ENCODE results near the gene HYAL2. TPM values are rescaled to one million over a fixed set of nuclear protein-coding genes. Genes with fewer than 3 reads are reported as not detected.
A peak's percentile ranks its signal among the peaks of the same experiment; 100 is the strongest.

The HYAL2 gene
- total RNA-seq, 2 experiments from 2014 or later = 7.7 to 19.7 TPM

GRCh38 chr3:50341537-50341936 is 19.0 kb upstream of the HYAL2 start:
- H3K9me3 ChIP-seq (ENCODE audit: low read length) = no peaks in the 10 kb centered on the region
- no peak for DNase-seq (ENCODE audit: low spot score)
- peaks cover 42% of the 10 kb centered on the region for H3K4me1 ChIP-seq (ENCODE audit: insufficient read depth, low read length, poor library complexity, severe bottlenecking)
- H3K4me2 ChIP-seq (ENCODE audit: low read length) = no peak overlapping the region
- intact Hi-C loops (cut with micrococcal nuclease; ENCODE audit: unreplicated experiment) = no loop called here
- no peak overlapping the region for H3K4me3 ChIP-seq (ENCODE audit: low read depth, low read length, poor library complexity, severe bottlenecking)
- H2AFZ ChIP-seq (ENCODE audit: low read length) = no peak overlapping the region; the same call in 1 of the 2 replicates
- no peak overlapping the region for H3K27ac ChIP-seq (ENCODE audit: low read depth, low read length, poor library complexity, severe bottlenecking)
- no TSS peak for BruUV-seq (replicated peaks)
- peaks cover 3% of the 10 kb centered on the region; the same call in 1 of the 2 replicates for H3K36me3 ChIP-seq (ENCODE audit: insufficient read depth, low read length)
- ChIA-PET POLR2A (no interaction called here), CTCF (ENCODE audit: unreplicated experiment) (no interaction called here)
- H3K79me2 ChIP-seq (ENCODE audit: insufficient read depth, low read depth, low read length) = peaks cover 11% of the 10 kb centered on the region
- no peaks in the 10 kb centered on the region for H3K9me2 ChIP-seq (ENCODE audit: insufficient read depth, low read length)
- no peaks in the 10 kb centered on the region; the same call in 1 of the 2 replicates for H4K20me1 ChIP-seq (ENCODE audit: insufficient read depth, low read length)
- TF ChIP-seq EZH2phosphoT487 (IDR thresholded peaks at IDR 0.05; ENCODE audit: borderline replicate concordance, low read depth, low read length) (no peak), CTCF (conservative IDR thresholded peaks at IDR 0.05; ENCODE audit: low read length) (no peak)

DNA sequence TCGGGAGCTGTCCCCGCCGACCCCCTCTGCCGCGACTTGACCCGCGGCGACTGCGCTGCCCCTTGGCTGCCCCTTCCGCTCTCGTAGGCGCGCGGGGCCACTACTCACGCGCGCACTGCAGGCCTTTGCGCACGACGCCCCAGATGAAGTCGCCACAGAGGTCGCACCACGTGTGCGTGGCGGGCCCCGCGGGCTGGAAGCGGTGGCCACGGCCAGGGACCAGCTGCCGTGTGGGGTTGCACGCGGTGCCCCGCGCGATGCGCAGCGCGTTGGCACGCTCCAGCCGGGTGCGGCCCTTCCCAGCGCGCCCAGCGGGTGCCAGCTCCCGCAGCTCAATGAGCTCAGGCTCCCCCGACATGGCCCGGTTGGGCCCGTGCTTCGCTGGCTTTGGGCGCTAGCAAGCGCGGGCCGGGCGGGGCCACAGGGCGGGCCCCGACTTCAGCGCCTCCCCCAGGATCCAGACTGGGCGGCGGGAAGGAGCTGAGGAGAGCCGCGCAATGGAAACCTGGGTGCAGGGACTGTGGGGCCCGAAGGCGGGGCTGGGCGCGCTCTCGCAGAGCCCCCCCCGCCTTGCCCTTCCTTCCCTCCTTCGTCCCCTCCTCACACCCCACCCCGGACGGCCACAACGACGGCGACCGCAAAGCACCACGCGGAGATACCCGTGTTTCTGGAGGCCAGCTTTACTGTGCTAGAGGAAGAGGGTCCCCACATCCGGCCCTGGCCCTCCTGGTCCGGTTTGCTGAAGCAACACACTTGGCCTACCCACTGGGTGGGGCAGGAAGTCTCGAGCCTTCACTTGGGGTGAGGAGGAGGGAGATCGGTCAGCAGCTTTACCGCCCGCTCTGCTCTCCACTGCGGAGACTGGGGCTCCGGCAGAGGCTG is 18.1 kb upstream of the HYAL2 start, which contains the start of gene RASSF1:
RASSF1 (minus strand) TSS at position 389 of the 882 bp plus-strand sequence; CDS start at position 358, 31 bp downstream.
- no TSS peak for BruUV-seq (replicated peaks)
- Histone ChIP-seq H3K4me2 (ENCODE audit: low read length) (peak within 1 kb of the TSS; percentile 83), H2AFZ (ENCODE audit: low read length) (peak within 1 kb of the TSS; percentile 70), H3K9me2 (ENCODE audit: insufficient read depth, low read length) (no peaks in the 10 kb centered on the region), H3K4me1 (ENCODE audit: insufficient read depth, low read length, poor library complexity, severe bottlenecking) (peaks cover 44% of the 10 kb centered on the region), H3K9me3 (ENCODE audit: low read length) (no peaks in the 10 kb centered on the region), H3K27ac (ENCODE audit: low read depth, low read length, poor library complexity, severe bottlenecking) (no peak within 1 kb of the TSS), H4K20me1 (ENCODE audit: insufficient read depth, low read length) (no peaks in the 10 kb centered on the region; the same call in 1 of the 2 replicates), H3K4me3 (ENCODE audit: low read depth, low read length, poor library complexity, severe bottlenecking) (peak within 1 kb of the TSS; percentile 39), H3K36me3 (ENCODE audit: insufficient read depth, low read length) (peaks cover 11% of the 10 kb centered on the region), H3K79me2 (ENCODE audit: insufficient read depth, low read depth, low read length) (peaks cover 19% of the 10 kb centered on the region)
- TF ChIP-seq EZH2phosphoT487 (IDR thresholded peaks at IDR 0.05; ENCODE audit: borderline replicate concordance, low read depth, low read length) (no peak), CTCF (conservative IDR thresholded peaks at IDR 0.05; ENCODE audit: low read length) (no peak)
- DNase-seq (ENCODE audit: low spot score) = peak; percentile 52
- ChIA-PET CTCF (ENCODE audit: unreplicated experiment) (no interaction called here), POLR2A (interaction anchor here (0.6 to 0.8 kb wide), 2 partner anchors 10 to 64 kb away, joined by 3 to 4 read pairs; partner anchors contain the start of genes CYB561D2 and NPRL2)
- intact Hi-C loops (cut with micrococcal nuclease; ENCODE audit: unreplicated experiment) = no loop called here

DNA sequence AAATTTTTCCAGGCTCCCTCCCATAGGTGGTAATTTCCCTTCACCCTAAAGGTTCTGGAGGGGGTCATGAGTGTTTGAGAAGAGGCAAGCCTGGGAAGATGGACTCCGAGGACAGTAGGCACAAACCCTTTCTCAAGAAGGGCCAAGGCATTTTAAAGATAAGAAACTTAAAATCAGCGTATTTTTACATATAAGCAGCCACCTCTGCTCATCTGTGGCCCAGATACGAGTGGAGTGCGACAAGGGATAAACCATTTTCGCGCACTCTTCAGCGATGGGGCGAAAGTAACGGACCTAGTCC is 17.6 kb upstream of the HYAL2 start:
- peaks cover 44% of the 10 kb centered on the region for H3K4me1 ChIP-seq (ENCODE audit: insufficient read depth, low read length, poor library complexity, severe bottlenecking)
- no peak for DNase-seq (ENCODE audit: low spot score)
- peak overlapping the region; percentile 39 for H3K4me3 ChIP-seq (ENCODE audit: low read depth, low read length, poor library complexity, severe bottlenecking)
- H2AFZ ChIP-seq (ENCODE audit: low read length) = peak overlapping the region; percentile 70; the same call in 1 of the 2 replicates
- H3K27ac ChIP-seq (ENCODE audit: low read depth, low read length, poor library complexity, severe bottlenecking) = no peak overlapping the region
- no TSS peak for BruUV-seq (replicated peaks)
- H3K9me3 ChIP-seq (ENCODE audit: low read length) = no peaks in the 10 kb centered on the region
- no peaks in the 10 kb centered on the region; the same call in 1 of the 2 replicates for H4K20me1 ChIP-seq (ENCODE audit: insufficient read depth, low read length)
- no peaks in the 10 kb centered on the region for H3K9me2 ChIP-seq (ENCODE audit: insufficient read depth, low read length)
- H3K79me2 ChIP-seq (ENCODE audit: insufficient read depth, low read depth, low read length) = peaks cover 25% of the 10 kb centered on the region
- ChIA-PET POLR2A (interaction anchor here (0.6 to 0.8 kb wide), 2 partner anchors 10 to 65 kb away, joined by 3 to 4 read pairs; partner anchors contain the start of genes CYB561D2 and NPRL2), CTCF (ENCODE audit: unreplicated experiment) (no interaction called here)
- intact Hi-C loops (cut with micrococcal nuclease; ENCODE audit: unreplicated experiment) = no loop called here
- H3K36me3 ChIP-seq (ENCODE audit: insufficient read depth, low read length) = peaks cover 14% of the 10 kb centered on the region
- peak overlapping the region; percentile 83; the same call in 1 of the 2 replicates for H3K4me2 ChIP-seq (ENCODE audit: low read length)
- TF ChIP-seq CTCF (conservative IDR thresholded peaks at IDR 0.05; ENCODE audit: low read length) = no peak
- TF ChIP-seq EZH2phosphoT487 (IDR thresholded peaks at IDR 0.05; ENCODE audit: borderline replicate concordance, low read depth, low read length) = no peak
